Kidney (tissue), 14 donors: ENCODE measurements around the gene CORO2B. TPM values are rescaled to one million over a fixed set of nuclear protein-coding genes. Genes with fewer than 3 reads are reported as not detected.

ENCODE experiments used
- DNase-seq, 5 donors: peaks; one replicate each; pipeline ENCODE4 v3.0.0-alpha.2; 2013 to 2020
- FAIRE-seq: peaks from 2 replicates; lab custom pipeline; 2012; peaks lifted over from hg19 to GRCh38; lab: Jason Lieb, UNC
- H3K27ac ChIP-seq, 2 donors: one replicate each; pipeline ENCODE4 v1.7.0; 2013; ENCODE audit warnings: low read depth in 2 of 2, low read length in 2 of 2, inconsistent platforms in 1 of 2
- H3K27me3 ChIP-seq: one replicate; pipeline ENCODE4 v1.7.1; 2013; ENCODE audit warnings: low read length, inconsistent platforms; ENCODE audit not compliant: control insufficient read depth, insufficient read depth
- H3K36me3 ChIP-seq, 3 donors: one replicate each; pipeline versions ENCODE4 v1.7.0 to v1.7.1; 2013; ENCODE audit warnings: low read length in 3 of 3, control low read depth in 1 of 3, inconsistent platforms in 1 of 3; ENCODE audit not compliant: insufficient read depth in 3 of 3, control insufficient read depth in 2 of 3
- H3K4me1 ChIP-seq, 3 donors: one replicate each; pipeline versions ENCODE4 v1.7.0 to v1.7.1; 2013; ENCODE audit warnings: low read length in 3 of 3, inconsistent platforms in 1 of 3, low read depth in 1 of 3; ENCODE audit not compliant: control insufficient read depth in 2 of 3, insufficient read depth in 2 of 3
- H3K4me3 ChIP-seq, 3 donors: one replicate each; pipeline versions ENCODE4 v1.7.0 to v1.8.1; 2013; ENCODE audit warnings: low read length in 3 of 3, control low read depth in 1 of 3, inconsistent platforms in 1 of 3
- H3K9ac ChIP-seq, 3 donors: one replicate each; pipeline versions ENCODE4 v1.7.0 to v1.7.1; 2013; ENCODE audit warnings: low read length in 3 of 3, control low read depth in 1 of 3, inconsistent platforms in 1 of 3
- H3K9me3 ChIP-seq, 3 donors: one replicate each; pipeline versions ENCODE4 v1.7.0 to v1.7.1; 2013; ENCODE audit warnings: low read length in 3 of 3, control low read depth in 1 of 3, inconsistent platforms in 1 of 3; ENCODE audit not compliant: control insufficient read depth in 2 of 3, insufficient read depth in 1 of 3
- intact Hi-C: fragments of 100-400 bp; cut with DNase I; formaldehyde crosslinking; loops from one replicate; pipeline ENCODE4 v1.11.1; 2022
- polyA plus RNA-seq: library from polyadenylated mRNA; stranded (reverse); fragments of 350-450 nt; fragmentation: Illumina TruSeq; extraction: RNeasy Lipid Tissue Mini Kit (QIAGEN cat#74804); gene quantifications from one replicate; pipeline ENCODE4 v1.2.3, GENCODE V29; 2014; ENCODE audit warnings: low read depth, low replicate concordance; ENCODE audit not compliant: insufficient read depth
- total RNA-seq: library from RNA; stranded (reverse); fragmentation: NEBNext Ultra II Directional; extraction: Animal tissue kit (Norgen Biotek cat#: 25700); gene quantifications from one replicate; pipeline ENCODE4 v1.2.1, GENCODE V29; 2021
- TF ChIP-seq, protein P1 (sequence below): IDR thresholded peaks from 3 replicates; pipeline ENCODE4 v1.5.1; 2012; ENCODE audit warnings: mild to moderate bottlenecking, moderate library complexity, borderline replicate concordance; ENCODE audit not compliant: insufficient read depth; ENCODE audit errors: extremely low read depth
- donor health status: control.
- donor health status: control.
- donor health status: control.
- donor health status: control.
- donor health status: control.
- donor health status: DM: yes; HTN: yes; CAD: no.
- donor health status: Normal renal cell carcinoma (clear cell type).

Gene CORO2B
- total and polyA plus RNA-seq, 2 donors from 2014 or later = 7.9 to 9.0 TPM

DNA sequence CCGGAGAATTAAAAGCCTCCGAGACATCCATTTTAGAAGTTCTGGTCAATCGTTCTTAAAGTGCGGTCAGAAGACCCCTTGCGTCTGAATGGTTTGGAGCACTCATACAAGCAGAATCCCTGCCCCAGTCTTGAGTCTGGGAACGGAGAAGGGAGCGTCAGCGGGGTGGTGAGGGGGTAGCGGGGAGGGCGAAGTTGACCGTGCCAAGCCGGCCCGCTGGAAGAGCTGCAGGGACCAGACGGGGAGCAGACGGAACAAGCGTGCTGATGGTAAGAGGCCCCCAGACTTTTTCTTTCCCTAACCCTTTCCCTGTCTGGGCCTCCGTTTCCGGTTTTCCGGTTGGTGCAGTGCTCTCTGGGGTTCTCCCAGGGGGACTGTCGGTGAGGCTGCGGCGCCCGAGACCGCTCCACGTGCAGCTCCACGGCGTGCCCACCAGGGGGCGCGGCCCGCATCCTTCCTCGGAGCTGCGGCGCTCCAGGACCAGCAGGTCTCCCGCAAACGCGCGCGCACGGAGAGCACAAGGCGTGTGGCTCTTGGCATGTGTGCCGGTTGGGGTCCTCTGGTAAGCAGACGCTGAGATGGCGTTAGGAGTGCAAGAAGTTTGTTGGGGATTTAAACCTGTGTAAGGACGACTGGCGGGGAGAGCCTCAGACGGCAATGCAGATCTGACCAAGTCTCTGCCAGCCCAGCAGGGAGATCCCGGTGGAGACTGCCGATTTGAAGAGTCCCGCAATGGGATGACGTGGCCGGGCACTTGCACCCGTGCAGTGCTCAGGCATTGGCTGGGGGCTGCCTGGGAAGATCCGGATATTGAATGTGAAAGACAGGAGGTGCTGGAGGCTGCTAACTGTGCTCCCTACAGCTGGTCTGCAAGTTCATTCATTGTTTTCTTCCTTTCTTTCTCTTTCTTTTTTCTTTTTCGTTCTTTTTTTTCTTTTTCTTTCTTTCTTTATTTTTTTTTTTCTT lies 19.2 kb upstream of the CORO2B start:
- no peak for FAIRE-seq

GRCh38 chr15:68560501-68561113 lies 18.2 kb upstream of the CORO2B start:
- Histone ChIP-seq H3K36me3 (no peaks in the 10 kb centered on the region), H3K9ac (no peak overlapping the region), H3K27ac (no peak overlapping the region), H3K9me3 (no peaks in the 10 kb centered on the region), H3K4me3 (no peak overlapping the region), H3K27me3 (no peaks in the 10 kb centered on the region), H3K4me1 (peaks cover 0 to 4% (median 0%) of the 10 kb centered on the region in 3 donors)
- DNase-seq (peak in 2 of 5 donors; percentile 36 to 37), FAIRE-seq (no peak)
- intact Hi-C loops = no loop called here
- TF ChIP-seq, protein P1, sequence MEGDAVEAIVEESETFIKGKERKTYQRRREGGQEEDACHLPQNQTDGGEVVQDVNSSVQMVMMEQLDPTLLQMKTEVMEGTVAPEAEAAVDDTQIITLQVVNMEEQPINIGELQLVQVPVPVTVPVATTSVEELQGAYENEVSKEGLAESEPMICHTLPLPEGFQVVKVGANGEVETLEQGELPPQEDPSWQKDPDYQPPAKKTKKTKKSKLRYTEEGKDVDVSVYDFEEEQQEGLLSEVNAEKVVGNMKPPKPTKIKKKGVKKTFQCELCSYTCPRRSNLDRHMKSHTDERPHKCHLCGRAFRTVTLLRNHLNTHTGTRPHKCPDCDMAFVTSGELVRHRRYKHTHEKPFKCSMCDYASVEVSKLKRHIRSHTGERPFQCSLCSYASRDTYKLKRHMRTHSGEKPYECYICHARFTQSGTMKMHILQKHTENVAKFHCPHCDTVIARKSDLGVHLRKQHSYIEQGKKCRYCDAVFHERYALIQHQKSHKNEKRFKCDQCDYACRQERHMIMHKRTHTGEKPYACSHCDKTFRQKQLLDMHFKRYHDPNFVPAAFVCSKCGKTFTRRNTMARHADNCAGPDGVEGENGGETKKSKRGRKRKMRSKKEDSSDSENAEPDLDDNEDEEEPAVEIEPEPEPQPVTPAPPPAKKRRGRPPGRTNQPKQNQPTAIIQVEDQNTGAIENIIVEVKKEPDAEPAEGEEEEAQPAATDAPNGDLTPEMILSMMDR = no peak

More for the DNA sequence above, 19.2 kb upstream of the CORO2B start:
- H3K4me1 ChIP-seq = peaks cover 0 to 4% (median 0%) of the 10 kb centered on the region in 3 donors
- H3K27ac ChIP-seq = no peak overlapping the region
- peak overlapping the region; percentile 22 to 67 (median 23) for H3K9ac ChIP-seq
- H3K36me3 ChIP-seq = no peaks in the 10 kb centered on the region
- H3K9me3 ChIP-seq = no peaks in the 10 kb centered on the region
- DNase-seq = peak; percentile 91 to 94 (median 93)
- intact Hi-C loops = loop anchor here (5.0 kb wide), 2 partner anchors 313 to 363 kb away; no protein-coding TSS in a partner anchor
- no peaks in the 10 kb centered on the region for H3K27me3 ChIP-seq
- TF ChIP-seq, protein P1 = peak; percentile 95
- peak overlapping the region; percentile 55 to 66 (median 63) for H3K4me3 ChIP-seq

DNA sequence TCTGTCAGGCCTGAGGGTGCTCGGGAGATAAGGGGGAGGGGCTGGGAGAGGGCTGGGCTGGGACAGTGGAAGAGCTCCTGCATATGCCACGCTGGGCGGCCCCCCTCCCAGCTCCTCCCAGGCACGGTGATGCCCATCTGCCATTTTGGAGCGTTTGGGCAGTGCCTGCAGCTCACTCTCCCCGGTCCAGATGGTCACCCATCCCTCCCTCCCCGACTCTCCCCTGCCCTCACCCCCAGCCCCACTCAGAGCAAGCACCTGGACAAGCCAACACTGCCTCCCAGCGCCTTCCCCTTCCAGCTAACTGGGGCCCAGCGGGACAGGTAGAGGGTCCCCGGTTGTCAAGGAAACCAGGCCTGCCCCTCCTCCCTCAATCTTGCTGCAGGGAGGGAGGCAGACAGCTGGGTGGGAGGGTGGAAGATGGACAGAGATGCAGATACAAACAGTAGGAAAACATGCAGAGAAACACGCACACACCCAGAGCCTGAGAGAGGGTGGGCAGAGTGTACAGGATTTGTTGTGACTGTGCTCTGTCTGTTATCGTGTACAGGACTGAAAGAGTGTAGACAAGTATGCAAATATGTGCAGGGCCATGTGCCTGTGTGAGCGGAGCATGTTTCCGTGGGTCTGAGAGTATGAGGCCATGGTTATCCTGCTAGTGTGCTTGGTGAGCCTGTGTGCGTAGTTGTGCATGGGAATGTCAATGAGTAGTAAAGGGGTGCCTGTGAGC lies 17.5 kb upstream of the CORO2B start:
- intact Hi-C loops = no loop called here
- TF ChIP-seq, protein P1 = no peak
- H3K9ac ChIP-seq = no peak overlapping the region
- DNase-seq = peak in 2 of 5 donors; percentile 46 to 50
- H3K27ac ChIP-seq = no peak overlapping the region
- H3K4me1 ChIP-seq = peaks cover 0 to 4% (median 0%) of the 10 kb centered on the region in 3 donors
- H3K36me3 ChIP-seq = no peaks in the 10 kb centered on the region
- no peak overlapping the region for H3K4me3 ChIP-seq
- H3K27me3 ChIP-seq = no peaks in the 10 kb centered on the region
- FAIRE-seq = no peak
- no peaks in the 10 kb centered on the region for H3K9me3 ChIP-seq
